ENCODE data around the gene CA12.
"Not testable (repeated sequence)": the region's sequence is repeated elsewhere in the genome, so short reads cannot be mapped to it uniquely, and the experiment has no call there.

CA12 gene

GRCh38 chr15:63381301-63382204, at the start of gene CA12:
TSS of gene CA12 (minus strand) at chr15:63381846. CDS start at chr15:63381720, 126 bp downstream.
- peak; percentile 70 for DNase-seq

- no peak for DNase-seq
Observed at GRCh38 chr15:63430766-63431451, 49.3 kb upstream of the CA12 start.

DNA sequence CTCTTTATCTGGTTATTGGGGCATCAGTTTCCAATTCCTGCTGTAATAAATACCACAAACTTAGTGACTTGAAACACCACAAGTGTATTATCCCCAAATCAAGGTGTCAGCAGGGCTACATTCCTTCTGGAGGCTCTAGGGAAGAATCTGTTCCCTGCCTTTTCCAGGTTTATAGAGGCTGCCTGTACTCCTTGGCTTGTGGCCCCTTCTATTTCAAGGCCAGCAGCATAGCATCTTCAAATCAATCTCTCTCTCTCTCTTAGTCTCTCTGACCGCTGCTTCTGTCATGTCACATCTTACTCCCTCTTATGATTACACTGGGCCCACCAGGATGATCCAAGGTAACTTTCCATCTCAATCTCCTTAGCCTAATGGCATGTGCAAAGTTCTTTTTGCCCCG, 44.9 kb upstream of the CA12 start:
- DNase-seq: no peak

DNA sequence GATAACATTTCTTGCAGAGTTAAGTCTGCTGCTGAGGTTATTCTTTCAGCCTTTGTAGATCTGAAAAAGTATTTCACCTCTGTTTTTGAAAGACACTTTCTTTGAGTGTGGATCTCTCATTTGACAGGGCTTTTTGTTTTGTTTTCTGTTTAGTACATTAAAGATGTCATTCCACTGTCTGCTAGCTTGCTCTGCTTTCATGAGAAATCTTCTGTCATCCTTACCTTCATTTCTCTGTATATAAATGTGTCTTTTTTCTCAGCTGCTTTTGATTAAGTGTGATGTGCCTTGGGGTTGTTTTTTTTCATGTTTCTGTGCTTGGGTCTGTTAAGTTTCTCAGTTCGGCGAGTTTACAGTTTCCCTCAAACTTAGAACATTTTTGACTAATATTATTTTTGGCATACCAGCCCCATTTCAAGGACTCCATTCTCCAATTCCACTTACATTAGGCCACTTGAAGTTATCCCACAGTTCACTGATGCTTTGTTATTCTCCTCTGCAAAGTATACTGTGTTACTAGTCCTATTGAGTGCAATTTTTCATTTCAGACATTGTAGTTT, 43.9 kb upstream of the CA12 start:
- no peak for DNase-seq

GRCh38 chr15:63422891-63423590, 41.4 kb upstream of the CA12 start:
- no peak for DNase-seq

DNA sequence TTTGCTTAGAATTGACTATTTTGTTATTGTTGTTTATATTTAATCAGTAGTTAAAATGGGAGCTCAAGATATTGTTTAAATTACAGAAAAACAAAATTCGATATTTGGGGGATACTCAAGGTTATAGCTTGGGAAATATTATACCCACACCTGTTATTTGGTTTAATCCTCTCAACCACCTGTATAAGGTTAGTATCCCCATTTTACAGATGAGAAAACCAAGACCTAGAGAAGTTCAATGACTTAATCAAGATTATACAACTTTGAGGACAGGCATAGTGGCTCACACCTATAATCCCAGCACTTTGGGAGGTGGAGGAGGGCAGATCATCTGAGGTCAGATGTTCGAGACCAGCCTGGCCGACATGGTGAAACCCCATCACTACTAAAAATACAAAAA, 39.8 kb upstream of the CA12 start:
- no peak for DNase-seq

GRCh38 chr15:63420333-63420747, 38.7 kb upstream of the CA12 start:
- DNase-seq: peak; percentile 27

DNA sequence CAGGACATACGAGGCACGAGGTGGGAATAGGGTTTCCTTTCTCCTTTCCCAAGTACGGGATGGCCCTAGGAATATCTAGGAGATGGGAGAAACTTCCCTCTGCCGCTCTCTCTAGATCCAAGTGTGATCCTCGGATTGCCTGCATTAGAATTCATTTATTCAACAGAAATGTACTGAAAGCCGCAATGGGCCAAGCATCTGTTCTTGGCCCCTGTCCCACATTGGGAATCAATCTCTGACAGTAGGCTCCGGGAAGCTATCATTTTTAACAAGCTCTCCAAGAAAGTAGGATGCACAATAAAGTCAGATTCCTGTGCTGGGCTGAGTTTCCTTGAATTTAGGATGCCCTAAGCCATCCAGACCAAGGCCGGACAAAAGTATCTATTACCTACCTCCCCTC, 37.2 kb upstream of the CA12 start:
- DNase-seq: no peak

DNA sequence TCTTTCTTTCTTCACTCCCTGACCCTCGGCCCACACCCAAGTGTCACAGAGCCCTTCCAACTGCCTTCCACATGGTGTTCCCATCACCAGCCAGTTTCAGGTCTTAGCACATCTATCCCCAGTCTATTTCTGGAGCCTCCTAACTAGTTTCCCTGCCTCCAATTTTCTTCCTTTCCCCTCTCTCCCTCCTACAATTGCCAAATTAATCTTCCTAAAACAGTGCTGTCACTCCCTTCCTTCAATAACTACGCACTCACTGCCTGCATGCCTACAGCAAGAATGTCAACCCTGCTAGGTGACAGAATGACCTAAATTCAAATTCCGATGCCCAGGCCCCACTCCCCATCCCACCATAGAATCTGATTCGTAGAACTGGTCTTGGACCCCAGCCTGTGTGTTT, 36.1 kb upstream of the CA12 start:
- DNase-seq: no peak

- DNase-seq: not testable (repeated sequence)
Observed at GRCh38 chr15:63417274-63417673, 35.6 kb upstream of the CA12 start.

GRCh38 chr15:63414474-63415120, 33.0 kb upstream of the CA12 start:
- no peak for DNase-seq

- DNase-seq: no peak
Observed at GRCh38 chr15:63412551-63412950, 30.9 kb upstream of the CA12 start.

- DNase-seq: no peak
Observed at GRCh38 chr15:63411866-63412265, 30.2 kb upstream of the CA12 start.

DNA sequence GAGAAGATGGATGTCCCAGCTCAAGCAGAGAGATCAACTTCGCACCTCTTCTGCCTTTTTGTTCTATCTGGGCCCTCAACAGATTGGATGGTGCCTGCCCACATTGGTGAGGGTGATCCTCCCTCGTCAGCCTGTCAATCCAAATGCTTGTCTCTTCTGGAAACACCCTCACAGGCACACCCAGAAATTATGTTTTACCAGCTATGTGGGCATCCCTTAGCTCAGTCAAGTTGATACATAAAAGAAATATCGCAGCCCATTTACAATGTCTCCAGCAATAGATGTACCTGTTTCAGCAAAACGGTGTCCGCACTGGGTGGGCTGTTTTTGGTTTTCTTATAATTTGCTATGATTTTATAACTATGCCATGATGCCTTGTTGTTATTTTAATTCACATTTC, 27.5 kb upstream of the CA12 start:
- DNase-seq: no peak

DNA sequence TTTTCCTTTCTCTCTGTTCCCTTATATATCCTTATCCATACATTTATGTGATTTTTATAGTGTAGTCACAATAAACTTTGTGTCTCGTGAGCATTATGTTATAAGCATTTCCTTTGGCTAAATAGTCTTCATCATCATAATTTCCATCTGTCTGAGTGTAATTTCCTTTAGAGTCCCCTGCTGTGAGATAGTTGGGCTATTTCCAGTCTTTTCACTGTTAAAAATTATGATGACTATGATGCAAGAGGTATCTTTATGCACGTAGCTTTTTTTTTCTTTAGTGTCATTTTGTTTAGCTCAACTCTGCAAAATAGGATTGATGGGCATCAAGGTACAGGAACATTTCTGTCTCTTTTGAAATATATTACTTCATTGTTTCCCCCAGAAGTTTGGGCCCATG, 26.9 kb upstream of the CA12 start:
- DNase-seq: no peak

GRCh38 chr15:63407612-63408011, 26.0 kb upstream of the CA12 start:
- DNase-seq: no peak

GRCh38 chr15:63405683-63406390, 24.2 kb upstream of the CA12 start:
- DNase-seq: no peak

GRCh38 chr15:63405159-63405558, 23.5 kb upstream of the CA12 start:
- DNase-seq: no peak

- DNase-seq: no peak
Observed at GRCh38 chr15:63403254-63403945, 21.8 kb upstream of the CA12 start.

DNA sequence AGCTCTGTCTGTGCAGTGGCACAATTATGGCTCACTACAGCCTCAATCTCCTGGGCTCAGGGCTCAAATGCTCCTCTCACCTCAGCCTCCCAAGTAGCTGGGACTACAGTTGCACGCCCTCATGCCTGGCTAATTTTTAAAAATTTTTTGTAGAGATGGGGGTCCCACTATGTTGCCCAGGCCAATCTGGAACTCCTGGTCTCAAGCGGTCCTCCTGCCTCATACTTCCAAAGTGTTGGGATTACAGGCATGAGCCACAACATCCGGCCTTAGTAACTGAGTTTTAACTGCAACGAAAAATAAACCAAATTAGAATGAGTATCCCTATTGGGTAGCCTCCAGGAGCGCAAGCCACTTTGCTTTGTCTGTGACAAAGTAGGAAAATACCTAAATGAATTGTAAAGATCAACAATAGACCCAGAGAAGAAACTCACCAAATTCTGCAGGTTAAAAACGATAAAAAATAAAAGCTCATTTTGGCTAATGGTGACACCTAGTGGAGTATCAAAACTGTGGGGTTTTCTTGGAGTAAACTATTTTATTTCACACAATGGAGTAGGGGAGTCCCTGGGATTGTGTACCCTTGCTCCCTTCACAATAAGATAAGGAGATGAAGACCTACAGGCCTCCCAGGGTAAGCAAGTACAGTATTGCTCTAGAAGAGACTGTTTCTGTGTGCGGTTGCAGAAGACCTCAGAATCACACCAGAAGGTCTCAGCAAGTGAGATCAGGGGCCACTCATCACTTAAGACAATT, 21.0 kb upstream of the CA12 start:
- DNase-seq: peak; percentile 57

Measured in DMS53 (cell line).